Measurements from ENCODE around the gene AXIN2.

DNA sequence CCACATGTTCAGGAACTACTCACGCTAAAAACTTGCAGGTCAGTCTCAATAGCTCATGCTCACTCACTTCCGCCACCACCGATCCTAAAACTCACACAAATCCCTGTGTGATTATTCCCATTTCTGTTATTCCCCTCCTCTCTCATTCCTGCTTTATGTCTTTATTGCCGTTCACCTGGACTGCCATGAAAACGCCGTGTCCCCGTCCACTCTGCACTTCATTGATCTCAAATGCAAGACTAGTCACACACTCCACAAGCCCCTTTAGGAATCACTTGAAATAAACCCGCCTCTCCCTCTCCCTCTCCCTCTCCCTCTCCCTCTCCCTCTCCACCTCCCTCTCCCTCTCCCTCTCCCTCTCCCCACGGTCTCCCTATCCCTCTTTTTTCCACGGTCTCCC, 78.0 kb downstream of the AXIN2 start:
- TF ChIP-seq CTCF (conservative IDR thresholded peaks at IDR 0.05; ENCODE audit: low read depth, low read length) (no peak), EZH2 (IDR thresholded peaks at IDR 0.05; ENCODE audit: borderline replicate concordance, low read depth, low read length, poor library complexity, severe bottlenecking) (no peak)
